ENCODE measurements around the gene DHRS12.

The DHRS12 gene

DNA sequence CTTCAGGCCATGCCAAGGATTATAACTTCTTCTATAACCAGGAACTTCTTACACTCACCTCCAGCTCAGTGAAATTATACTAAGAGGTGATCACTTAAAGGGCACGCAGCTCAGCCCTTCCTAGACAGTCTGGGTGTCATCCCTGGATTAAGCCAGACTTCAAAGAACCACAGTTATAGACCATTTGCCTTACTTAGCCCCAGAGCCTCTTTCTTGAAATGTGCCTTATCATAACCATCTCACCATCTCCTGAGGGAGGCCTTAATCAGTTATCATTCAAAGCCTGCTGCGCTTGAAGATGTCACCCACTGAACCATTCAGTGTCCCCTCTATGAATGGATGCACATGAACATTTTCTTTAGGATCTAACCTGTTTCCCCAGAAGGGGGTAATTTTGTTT lies 10.1 kb upstream of the DHRS12 start:
- Histone ChIP-seq H3K9me3 (no peaks in the 10 kb centered on the region), H3K4me1 (ENCODE audit: control insufficient read depth in 1 of 2, insufficient read depth in 1 of 2, low read depth in 1 of 2, low read length in 1 of 2) (peaks cover 65 to 75% of the 10 kb centered on the region in 2 experiments), H3K27ac (peak overlapping the region; percentile 62), H3K4me3 (ENCODE audit: low read depth in 1 of 2, low read length in 1 of 2) (no peak overlapping the region), H3K27me3 (no peaks in the 10 kb centered on the region), H3K36me3 (peaks cover 9% of the 10 kb centered on the region)
- TF ChIP-seq, protein P1, sequence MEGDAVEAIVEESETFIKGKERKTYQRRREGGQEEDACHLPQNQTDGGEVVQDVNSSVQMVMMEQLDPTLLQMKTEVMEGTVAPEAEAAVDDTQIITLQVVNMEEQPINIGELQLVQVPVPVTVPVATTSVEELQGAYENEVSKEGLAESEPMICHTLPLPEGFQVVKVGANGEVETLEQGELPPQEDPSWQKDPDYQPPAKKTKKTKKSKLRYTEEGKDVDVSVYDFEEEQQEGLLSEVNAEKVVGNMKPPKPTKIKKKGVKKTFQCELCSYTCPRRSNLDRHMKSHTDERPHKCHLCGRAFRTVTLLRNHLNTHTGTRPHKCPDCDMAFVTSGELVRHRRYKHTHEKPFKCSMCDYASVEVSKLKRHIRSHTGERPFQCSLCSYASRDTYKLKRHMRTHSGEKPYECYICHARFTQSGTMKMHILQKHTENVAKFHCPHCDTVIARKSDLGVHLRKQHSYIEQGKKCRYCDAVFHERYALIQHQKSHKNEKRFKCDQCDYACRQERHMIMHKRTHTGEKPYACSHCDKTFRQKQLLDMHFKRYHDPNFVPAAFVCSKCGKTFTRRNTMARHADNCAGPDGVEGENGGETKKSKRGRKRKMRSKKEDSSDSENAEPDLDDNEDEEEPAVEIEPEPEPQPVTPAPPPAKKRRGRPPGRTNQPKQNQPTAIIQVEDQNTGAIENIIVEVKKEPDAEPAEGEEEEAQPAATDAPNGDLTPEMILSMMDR (IDR thresholded peaks at IDR 0.05), result no peak

GRCh38 chr13:51811920-51812451 lies 8.0 kb upstream of the DHRS12 start:
- H3K27ac ChIP-seq, result peak overlapping the region; percentile 25
- H3K4me3 ChIP-seq (ENCODE audit: low read depth in 1 of 2, low read length in 1 of 2), result no peak overlapping the region
- no peaks in the 10 kb centered on the region for H3K27me3 ChIP-seq
- H3K4me1 ChIP-seq (ENCODE audit: control insufficient read depth in 1 of 2, insufficient read depth in 1 of 2, low read depth in 1 of 2, low read length in 1 of 2), result peaks cover 50 to 58% of the 10 kb centered on the region in 2 experiments
- H3K9me3 ChIP-seq, result no peaks in the 10 kb centered on the region
- TF ChIP-seq, protein P1 (IDR thresholded peaks at IDR 0.05), result no peak
- peaks cover 13% of the 10 kb centered on the region for H3K36me3 ChIP-seq

- Histone ChIP-seq H3K4me3 (ENCODE audit: low read depth in 1 of 2, low read length in 1 of 2) (no peak overlapping the region), H3K9me3 (no peaks in the 10 kb centered on the region), H3K27ac (no peak overlapping the region), H3K27me3 (no peaks in the 10 kb centered on the region), H3K36me3 (peaks cover 13% of the 10 kb centered on the region), H3K4me1 (ENCODE audit: control insufficient read depth in 1 of 2, insufficient read depth in 1 of 2, low read depth in 1 of 2, low read length in 1 of 2) (peaks cover 46 to 57% of the 10 kb centered on the region in 2 experiments)
- TF ChIP-seq, protein P1 (IDR thresholded peaks at IDR 0.05), result no peak
These were observed 7.1 kb upstream of the DHRS12 start for GRCh38 chr13:51811046-51811445.

- Histone ChIP-seq H3K9me3 (no peaks in the 10 kb centered on the region), H3K36me3 (peaks cover 13% of the 10 kb centered on the region), H3K4me3 (ENCODE audit: low read depth in 1 of 2, low read length in 1 of 2) (no peak overlapping the region), H3K27ac (no peak overlapping the region), H3K4me1 (ENCODE audit: control insufficient read depth in 1 of 2, insufficient read depth in 1 of 2, low read depth in 1 of 2, low read length in 1 of 2) (peaks cover 45 to 54% of the 10 kb centered on the region in 2 experiments), H3K27me3 (no peaks in the 10 kb centered on the region)
- TF ChIP-seq, protein P1 (IDR thresholded peaks at IDR 0.05), result no peak
These were observed 4.8 kb upstream of the DHRS12 start for GRCh38 chr13:51808811-51809210.

DNA sequence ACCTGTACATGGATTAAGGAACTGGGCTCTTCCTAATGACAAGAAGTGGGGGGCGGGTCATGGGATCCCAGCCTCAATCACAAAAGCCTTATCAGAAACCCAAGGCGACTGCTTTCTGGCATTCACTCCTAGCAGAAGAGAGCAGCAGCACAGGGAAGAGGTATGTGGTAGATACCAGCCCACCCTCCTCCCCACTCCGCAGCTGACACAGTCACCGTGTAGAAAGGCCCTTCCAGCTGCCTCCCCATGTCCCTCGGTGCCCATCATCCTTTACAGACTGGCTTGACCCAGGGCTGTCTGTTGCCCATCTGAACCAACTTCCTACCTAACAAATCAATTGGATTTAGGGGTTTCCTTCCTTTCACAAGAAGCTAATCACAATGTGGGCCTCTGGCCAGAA lies 3.1 kb upstream of the DHRS12 start:
- peak overlapping the region; percentile 5 for H3K27ac ChIP-seq
- H3K4me3 ChIP-seq (ENCODE audit: low read depth in 1 of 2, low read length in 1 of 2), result no peak overlapping the region
- TF ChIP-seq, protein P1 (IDR thresholded peaks at IDR 0.05), result no peak
- H3K27me3 ChIP-seq, result no peaks in the 10 kb centered on the region
- H3K36me3 ChIP-seq, result peaks cover 10% of the 10 kb centered on the region
- no peaks in the 10 kb centered on the region for H3K9me3 ChIP-seq
- peaks cover 48 to 57% of the 10 kb centered on the region in 2 experiments for H3K4me1 ChIP-seq (ENCODE audit: control insufficient read depth in 1 of 2, insufficient read depth in 1 of 2, low read depth in 1 of 2, low read length in 1 of 2)

Data from neutrophil (primary cell).